Gastrocnemius medialis (tissue), 4 donors: ENCODE results near the gene GLE1.

Source experiments
- CTCF ChIP-seq, 5 experiments: fragments of 450-650 bp in 3 of 5; fragments of 200-600 bp in 2 of 5; sonication (generic) in 2 of 5; IDR thresholded peaks in 4 of 5; conservative IDR thresholded peaks in 1 of 5; 1 replicate in 4 of 5; 2 replicates in 1 of 5; pipeline ENCODE4 v1.5.1; 2016 to 2019; ENCODE audit warnings: antibody characterized with exemption in 5 of 5, mild to moderate bottlenecking in 3 of 5, moderate library complexity in 3 of 5
- POLR2A ChIP-seq, 2 donors: fragments of 450-650 bp; IDR thresholded peaks; one replicate each; pipeline ENCODE4 v1.6.1; 2017; ENCODE audit warnings: antibody characterized with exemption in 2 of 2, mild to moderate bottlenecking in 2 of 2, moderate library complexity in 2 of 2

GRCh38 chr9:128457207-128457606 lies 47.3 kb upstream of the GLE1 start:
- TF ChIP-seq CTCF (IDR thresholded peaks at IDR 0.05 in 4 of 5, conservative IDR thresholded peaks at IDR 0.05 in 1 of 5): no peak
- no peak for TF ChIP-seq POLR2A (IDR thresholded peaks at IDR 0.05)
